GM21825 (cell line): ENCODE data around the gene DLG2.

Source experiments
- ATAC-seq: cut with Tn5 transposase; IDR thresholded peaks from one replicate; pipeline ENCODE4 v1.9.1; 2021; ENCODE audit warnings: mild to moderate bottlenecking, moderate library complexity; ENCODE audit not compliant: unreplicated experiment

The DLG2 gene

DNA sequence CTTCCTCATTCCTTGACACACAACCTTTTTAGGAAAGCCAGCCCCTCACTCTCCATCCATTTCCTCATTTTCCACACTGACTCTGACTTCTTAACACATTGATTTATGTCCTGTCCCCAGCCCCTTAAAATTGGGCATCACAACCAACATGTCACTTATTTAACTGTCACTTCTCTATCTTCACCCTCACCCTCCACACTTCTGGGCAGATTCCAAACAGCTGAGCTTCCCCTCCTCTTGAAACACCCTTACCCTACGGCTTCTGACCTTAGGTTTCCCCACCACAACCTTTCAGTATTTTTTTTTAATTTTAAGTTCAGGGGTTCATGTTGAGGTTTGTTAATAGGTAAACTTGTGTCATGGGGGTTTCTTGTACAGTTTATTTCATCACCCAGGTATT, 696.3 kb downstream of the DLG2 start:
- no peak for ATAC-seq

DNA sequence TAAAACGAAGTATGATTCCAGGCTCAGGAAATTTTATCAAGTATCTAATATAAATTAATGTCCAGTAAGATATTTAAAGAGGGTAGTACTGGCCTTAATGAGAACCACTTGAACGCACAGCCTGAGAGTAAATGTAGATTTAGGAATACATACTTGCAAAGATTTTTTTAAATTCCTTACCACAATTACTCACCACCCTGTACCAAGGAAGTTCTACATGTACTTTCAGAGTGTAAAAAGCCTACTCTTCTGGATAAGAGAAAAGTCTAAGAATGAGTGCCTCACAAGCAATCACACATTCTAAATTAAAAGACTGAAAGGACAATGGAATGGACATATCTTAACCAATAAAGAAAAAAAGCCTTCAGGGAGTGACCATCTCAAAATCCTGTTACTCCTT, 697.4 kb downstream of the DLG2 start:
- ATAC-seq: no peak

DNA sequence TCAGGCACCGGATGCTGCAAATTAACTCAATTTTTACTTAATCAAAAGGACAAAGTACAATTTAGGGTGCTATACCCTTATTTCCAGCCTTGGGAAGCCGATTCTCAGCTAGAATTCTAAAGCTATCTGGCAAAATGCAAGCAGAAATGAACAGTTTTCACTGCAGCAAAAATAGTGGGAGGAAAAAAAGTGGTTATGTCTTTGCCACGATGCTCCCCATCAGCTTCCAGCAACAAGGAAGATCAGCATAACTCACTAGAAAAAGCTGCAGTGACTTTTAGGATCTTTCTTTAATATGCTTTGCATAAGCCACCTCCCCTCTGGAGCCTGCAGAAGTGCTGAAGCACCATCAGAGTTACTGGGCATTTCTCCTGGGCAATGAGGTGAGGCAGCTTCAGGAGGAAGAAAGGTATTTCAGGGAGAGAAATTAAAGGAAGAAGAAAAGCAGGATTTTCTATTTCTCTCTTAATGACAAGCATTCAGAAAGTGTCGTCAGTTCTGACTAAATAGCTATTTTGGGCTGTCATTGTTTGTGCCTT, 702.9 kb downstream of the DLG2 start:
- no peak for ATAC-seq

DNA sequence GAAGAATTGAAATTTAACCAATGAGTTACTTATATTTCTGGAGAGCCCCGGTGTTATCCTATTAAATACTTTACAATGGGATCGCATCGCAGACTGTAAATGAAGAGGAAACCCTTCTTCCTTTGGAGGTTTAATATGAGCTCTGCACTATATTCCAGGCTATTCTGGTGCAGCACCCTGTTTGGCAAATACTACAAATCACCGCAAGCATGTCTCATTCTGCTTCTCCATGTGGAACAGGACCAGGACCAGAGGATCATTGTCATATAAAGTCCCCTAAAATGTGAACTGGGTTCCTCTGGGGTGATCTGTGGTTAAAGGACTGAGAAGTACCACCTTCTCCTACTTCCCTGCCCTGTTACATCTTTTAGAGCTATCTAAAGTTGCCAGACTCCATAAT, 703.7 kb downstream of the DLG2 start:
- no peak for ATAC-seq

DNA sequence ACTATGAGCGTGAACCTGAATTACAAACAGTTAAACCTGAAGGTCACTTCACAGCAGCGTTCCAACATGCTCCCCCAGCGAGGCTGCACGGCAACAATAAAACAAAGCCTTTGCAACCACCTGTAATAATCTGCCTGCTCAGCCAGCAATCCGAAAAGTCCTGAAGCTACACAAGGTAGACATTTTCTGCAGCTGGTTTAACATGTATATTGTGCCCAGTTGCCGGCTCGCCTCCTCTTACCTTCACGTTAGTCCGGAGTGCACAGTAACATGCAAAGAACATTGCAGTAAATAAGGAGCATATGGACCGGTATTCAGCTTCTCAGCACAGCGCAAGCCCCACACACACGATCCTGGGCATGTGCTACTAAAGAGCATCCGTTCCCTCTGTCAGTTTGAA, 704.3 kb downstream of the DLG2 start:
- no peak for ATAC-seq

DNA sequence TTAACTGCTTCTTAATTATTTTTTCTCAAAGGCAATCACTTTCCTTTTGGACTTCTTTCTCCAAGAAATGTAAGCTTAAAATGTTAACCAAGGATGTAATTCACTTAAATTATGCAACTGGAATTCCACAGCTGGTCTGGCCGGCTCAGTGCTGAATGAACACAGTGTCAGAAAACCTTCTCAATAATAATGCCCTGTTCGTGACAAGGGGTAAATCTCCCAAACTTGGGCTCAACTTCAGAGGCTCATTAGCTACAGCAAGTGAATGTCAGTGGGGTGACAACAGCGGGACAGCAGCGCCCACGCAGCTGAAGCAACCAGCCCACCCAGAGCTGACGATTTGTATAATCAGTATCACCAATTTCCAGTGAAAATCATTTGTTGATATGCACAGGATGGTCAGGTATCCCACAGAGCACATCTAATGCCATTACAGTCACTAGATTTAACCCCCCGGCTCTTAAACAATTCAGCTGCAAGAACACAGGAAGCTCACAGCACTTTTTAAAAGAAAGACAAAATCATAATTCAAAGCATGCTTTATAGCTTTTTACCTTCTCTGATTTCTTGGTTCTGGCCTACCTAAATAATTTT, 704.8 kb downstream of the DLG2 start:
- no peak for ATAC-seq

DNA sequence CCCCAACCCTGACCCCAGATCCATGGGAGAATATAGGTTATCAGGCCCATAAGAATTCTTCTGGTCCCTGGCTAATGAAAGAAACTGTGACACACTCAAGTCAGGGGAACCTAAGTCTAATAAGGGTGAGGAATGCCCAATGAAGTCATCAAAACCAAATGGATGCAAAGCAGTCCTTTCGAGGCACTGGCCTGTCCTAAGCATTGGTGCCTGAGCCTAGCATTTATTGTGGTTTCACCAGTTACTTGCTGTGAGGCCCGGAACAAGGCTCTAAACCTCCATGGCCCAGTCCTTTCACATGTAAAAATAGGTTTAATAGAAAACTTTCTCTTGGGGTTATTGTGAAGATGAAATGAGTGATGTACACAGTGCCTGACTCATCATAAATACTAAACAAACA, 712.6 kb downstream of the DLG2 start:
- no peak for ATAC-seq

DNA sequence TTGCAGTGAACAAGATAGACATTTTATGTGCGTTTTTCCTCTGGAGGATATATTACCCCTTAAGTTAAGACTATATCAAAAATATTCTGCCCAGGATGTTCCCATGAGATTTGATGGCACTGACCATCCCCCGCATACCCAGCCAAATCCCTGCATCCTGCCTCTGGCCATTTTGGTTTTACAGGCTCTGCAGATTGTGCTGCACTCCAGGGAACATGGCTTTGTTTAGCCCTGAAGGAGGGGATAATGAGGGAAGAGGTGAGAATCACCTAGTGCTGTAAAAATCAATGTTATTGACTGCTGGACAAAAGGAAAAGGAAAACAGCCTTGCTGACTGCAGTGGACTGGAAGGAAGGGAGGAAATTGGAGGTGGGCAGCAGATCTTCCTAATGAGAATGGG, 717.4 kb downstream of the DLG2 start:
- no peak for ATAC-seq

DNA sequence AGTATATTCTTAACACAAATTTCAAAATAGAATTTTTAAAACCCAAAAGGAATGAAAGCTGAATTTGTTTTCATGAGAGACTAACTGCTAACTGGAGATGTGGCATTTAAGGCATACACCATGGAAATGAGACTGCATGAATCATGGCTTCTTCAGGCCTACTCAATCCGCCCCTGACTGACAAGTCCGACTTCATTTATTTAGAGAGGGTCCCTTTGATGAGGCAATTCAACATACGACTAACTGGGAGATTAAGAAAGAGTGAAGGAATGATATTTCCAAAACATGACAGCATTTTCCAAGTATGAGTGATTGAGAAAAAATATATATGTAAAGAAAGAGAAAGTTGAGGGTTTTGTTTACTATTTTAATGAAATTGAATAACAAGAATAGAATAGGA, 720.1 kb downstream of the DLG2 start:
- ATAC-seq: no peak

DNA sequence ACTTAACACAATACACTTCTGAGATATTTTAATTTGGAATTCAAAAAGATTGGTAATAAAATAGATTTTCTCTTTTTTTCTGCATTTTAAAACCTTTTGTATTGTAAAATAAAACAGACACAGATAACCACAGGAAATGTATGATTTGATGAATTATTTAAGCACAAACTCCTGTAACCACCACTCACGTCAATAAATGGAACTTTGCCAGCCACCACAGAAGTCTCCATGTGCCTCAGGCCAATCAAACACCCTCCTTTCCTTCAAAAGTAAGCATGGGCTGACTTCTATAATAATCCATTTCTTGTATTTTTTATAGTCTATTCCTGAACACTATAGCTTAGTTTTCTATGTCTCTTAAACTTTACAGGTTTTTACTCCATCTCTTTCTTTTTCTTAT, 721.7 kb downstream of the DLG2 start:
- no peak for ATAC-seq

DNA sequence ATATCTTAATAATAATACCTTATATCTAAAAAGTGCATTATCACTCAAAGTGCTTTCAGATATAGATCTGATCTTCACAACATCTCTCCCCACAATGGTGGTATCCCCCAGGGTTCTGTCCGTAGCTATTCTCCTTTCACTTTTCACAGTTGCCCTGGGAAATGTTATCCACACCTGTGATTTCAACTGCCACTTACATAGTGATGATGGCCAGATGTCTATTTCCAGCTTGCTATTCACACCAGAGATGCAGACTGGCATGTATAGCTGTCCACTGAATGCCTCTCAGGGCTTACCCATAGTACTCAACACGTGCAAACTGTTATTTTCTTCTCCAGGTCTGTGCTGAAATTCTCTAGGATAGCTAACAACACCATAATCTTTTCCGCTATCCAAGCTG, 724.7 kb downstream of the DLG2 start:
- no peak for ATAC-seq

DNA sequence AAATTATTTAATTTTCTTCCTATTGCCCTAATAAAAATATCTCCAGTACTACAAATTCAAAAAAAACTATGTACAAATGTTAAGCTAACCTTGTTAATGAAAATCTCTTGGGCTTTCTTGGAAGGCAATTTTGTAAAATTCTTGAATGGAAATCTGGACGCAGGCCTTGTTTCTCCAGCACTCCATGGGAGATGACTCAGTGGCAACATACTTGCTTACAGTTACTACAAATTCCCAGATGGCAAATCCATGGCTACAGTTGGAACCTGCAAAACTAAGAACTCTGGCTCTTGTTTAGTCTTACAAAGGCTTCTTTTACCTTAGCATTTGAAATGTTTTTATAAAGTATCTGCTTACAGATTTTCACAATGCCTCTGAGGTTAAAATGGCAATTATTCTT, 725.2 kb downstream of the DLG2 start:
- ATAC-seq: no peak

DNA sequence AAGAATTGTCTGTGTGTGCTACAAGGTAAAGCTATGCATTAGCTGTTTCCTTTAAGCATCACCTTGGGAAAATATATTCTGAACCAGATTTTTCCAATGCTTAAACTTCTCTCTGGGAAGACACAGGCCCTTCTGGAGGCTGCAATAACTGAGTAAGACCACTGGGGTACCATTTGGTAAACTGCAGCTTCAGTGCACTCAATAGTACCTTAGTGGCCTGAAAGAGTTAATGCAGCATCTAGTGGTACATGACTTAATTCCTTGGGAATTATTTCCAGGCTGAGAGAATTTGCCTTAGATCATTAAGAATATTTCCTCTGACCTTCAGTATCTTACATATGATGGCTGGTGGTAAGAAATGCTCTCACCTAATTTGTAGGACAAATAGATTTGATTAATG, 727.4 kb downstream of the DLG2 start:
- no peak for ATAC-seq

DNA sequence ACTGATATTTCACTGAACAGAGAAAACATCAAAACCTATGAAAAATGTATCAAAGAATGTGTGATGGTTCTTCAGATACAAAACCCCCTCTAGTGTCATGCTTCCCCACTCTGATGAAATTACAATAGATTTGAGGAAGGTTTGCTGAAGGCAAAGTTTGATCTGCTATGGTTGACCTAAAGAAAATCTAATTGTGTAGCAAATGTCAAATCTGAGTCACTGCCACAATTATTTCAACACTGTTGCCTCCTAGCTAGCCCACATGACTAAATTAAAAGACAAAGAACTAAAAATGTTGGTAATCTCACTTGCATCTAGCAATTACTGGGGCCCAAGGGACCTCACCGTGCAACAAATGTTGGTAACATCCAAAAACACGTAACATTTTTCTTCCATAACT, 728.0 kb downstream of the DLG2 start:
- no peak for ATAC-seq

DNA sequence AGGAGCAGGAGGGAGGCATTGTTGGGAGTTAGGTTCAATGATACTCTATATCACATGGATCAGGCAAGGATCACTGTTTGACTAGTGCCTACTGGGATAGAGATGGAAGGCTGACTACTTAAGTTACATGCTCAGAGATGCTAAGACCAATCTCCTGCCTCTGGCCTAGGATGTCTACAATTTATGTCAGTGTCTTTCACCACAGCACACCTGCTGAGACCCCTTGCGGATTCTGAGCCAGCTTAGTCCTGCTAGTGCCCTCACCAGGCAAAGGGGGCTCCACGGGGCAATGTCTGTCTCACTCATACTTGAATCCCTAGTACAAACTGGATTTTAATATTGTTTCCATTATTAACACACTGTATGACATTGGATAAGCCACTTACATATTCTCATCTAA, 732.5 kb downstream of the DLG2 start:
- no peak for ATAC-seq

DNA sequence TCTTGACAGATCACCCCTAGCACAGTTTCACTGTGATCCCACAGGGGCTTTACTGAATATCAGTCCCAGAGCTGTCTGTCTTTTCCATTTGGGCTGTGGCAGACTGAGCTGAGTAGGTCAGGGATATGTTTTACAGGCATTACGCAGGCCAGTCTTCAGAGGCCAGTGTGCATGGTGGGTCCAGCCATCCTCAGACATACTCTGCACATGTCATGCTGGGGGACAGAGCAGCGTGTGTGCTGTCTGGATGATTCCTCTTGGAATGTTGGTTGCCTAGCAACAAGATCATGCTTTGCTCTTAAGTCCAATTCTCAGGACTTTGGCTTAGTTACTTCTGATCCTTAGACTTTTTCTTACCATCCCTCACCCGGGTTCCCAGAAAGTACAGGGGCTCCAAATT, 736.5 kb downstream of the DLG2 start:
- ATAC-seq: no peak

DNA sequence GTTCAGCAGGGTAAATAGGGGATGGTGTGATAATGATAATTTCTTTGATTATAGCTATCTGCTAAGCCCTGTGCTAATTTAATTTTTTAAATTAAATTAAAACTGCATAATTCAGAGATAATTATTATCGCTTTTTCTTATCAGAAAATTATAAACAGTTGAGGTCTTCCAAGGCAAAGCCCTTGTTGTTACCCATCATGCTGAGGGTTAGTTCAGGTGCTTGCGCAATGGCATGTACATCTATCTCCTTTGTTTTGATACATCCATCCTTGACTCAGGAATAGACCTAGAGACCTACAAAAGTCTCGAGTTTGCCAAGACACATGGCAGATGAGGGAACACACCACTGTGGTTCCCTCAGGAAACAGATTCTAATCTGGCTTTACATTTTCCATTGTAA, 737.6 kb downstream of the DLG2 start:
- no peak for ATAC-seq

DNA sequence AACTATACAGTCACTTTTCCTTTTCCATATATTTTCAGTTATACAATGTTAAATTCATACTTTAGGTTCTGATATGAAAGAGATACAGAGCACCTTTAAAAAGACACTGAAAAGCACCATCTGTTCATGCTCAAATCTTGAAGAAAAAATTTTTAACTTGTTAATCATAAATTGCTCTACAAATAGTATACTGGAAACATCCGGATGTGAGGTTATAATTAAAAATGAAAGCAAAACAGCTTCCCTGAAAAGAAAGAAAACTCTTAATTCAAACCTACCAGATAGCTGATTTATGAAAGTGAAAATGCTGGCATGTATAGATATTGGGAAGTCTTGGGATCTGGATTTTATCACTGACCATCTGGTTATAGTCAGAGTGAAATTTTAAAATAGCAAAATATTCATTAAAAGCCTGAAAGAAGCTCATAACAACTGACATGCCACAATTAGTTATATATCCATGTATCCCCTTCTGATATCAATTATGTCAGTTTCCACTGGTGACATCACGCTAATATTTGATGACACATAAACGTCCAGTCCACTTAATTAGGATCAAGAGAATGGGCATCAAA, 740.0 kb downstream of the DLG2 start:
- ATAC-seq: no peak

DNA sequence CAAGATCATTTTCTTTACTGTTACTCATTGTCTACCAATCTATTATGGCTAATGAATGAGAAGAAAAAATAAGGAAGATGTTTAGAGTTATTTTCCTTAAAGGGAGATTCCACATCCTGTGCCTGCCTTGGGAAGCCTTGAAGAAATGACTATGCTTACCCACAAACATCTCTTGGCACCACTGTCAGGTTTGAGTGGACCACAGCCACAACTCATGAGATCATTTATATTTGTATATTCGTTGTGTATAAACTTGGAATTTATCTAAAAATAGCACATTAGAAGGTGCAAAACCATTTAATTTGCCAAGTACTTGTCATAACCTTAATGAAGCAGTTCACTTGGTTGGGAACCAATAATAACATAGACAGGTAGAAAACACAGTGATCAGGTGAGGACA, 740.8 kb downstream of the DLG2 start:
- no peak for ATAC-seq

DNA sequence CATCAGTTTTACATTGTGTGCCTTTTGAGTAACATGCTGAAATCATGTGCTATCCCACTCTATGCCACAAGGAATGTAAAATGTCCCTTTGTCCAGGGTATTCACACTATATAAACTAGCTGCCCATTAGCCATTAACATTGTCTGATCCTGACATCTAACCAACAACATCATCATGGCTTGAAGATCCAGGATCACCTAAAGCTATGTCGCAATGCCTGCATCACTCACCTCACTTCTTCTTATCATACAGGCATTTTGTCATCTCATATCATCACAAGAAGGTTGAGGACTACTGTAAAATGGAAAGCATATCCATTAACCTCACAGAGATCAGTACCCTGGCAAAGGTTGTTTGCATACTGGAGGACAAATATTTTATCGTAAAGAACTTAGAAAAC, 742.3 kb downstream of the DLG2 start:
- no peak for ATAC-seq

DNA sequence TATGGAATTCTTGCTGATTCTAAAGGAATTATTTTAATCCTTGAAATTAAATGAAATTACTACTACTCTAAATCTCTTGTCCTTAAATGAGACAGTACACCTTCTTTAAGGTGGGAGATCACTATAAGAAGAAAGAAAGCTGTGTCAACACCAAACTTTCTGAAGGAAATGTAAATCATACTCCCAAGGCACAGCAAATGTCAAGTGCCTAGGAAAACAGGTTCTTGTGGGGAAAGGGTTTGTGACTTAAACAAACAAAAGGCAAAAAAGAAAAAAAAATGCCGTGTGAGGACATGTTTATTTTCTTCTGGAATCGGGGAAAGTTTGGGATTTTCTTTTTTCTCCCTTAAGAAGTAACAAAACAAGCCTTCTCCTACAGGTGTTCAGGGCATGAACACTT, 745.1 kb downstream of the DLG2 start:
- ATAC-seq: no peak

DNA sequence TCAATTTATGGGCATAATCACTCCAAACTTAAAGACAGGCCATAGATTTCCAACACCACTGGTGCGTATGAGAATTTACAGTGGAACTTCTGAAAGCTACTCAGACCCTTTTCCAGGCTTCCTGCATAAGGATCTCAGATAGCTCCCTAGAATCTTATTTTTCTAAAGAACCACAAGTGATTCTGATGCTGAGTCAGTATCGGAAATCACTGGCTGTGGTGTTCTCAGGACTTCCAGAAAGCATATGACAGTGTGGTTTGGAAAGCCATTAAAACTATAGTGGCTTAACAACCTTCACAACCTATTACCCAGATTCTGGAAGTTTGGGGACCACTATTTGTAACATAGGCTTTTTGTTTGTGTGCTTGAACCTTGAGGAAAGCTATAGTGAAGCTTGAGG, 756.0 kb downstream of the DLG2 start:
- no peak for ATAC-seq

DNA sequence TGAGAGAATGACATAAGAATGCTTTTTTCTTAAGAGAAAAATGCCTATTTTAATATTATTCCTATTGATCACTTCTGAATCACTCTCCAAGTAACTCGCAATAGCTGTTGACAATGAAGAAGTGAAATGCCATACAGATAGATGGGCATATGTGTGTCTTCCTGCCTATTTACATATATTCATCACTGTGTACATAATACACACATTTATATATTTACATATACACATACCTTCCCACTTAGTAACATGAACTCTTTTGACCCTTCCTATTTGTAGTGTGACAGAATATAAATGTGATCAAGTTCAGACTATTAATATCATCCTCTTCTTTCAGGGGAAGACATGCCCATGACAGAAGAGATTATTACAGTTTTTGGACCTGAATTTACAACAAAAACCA, 756.7 kb downstream of the DLG2 start:
- no peak for ATAC-seq
